Hindlimb muscle (tissue), 1 donor: Measurements from ENCODE around the gene ASB11. TPM values are rescaled to one million over a fixed set of nuclear protein-coding genes. Genes with fewer than 3 reads are reported as not detected.

Experiments used
- polyA plus RNA-seq: library from polyadenylated mRNA; unstranded; fragments of 120-200 nt; gene quantifications from one replicate; pipeline ENCODE4 v1.2.1, GENCODE V29; 2013; ENCODE audit not compliant: insufficient read length

ASB11 gene
- polyA plus RNA-seq, 1 donor, result 14.3 TPM

Other genes starting within 250 kb of the ASB11 start
- gene ASB9, start 45.6 kb downstream of the ASB11 start, polyA plus RNA-seq, result 3.5 TPM
- gene PIGA, start 19.9 kb upstream of the ASB11 start, polyA plus RNA-seq, result 6.5 TPM
- gene VEGFD, start 68.8 kb upstream of the ASB11 start, polyA plus RNA-seq, result 1.5 TPM
- 3.2 TPM for gene PIR, start 177.7 kb upstream of the ASB11 start, polyA plus RNA-seq
- gene BMX, start 185.2 kb upstream of the ASB11 start, polyA plus RNA-seq, result 2.3 TPM